HUDEP-2 (cell line): ENCODE measurements around the gene DLL1.

Source experiments
- DNase-seq, 76 experiments: peaks; one replicate each; lab custom pipeline; 2025; ENCODE audit not compliant: unreplicated experiment in 76 of 76; lab: John Stamatoyannopoulos, UW

The DLL1 gene

GRCh38 chr6:170235391-170236125 is 55.3 kb downstream of the DLL1 start:
- DNase-seq: no peak

GRCh38 chr6:170234419-170234818 is 56.5 kb downstream of the DLL1 start:
- no peak for DNase-seq

- no peak for DNase-seq
Observed at GRCh38 chr6:170233286-170234205, 57.3 kb downstream of the DLL1 start.
